Activated CD4-positive, alpha-beta T cell treated with anti-CD3 and anti-CD28 coated beads, Interleukin-2, amount 50 U/mL, for 1 hour (primary cell): ENCODE measurements around the gene TRAPPC14.
"Not testable (repeated sequence)": the region's sequence is repeated elsewhere in the genome, so short reads cannot be mapped to it uniquely, and the experiment has no call there.

ENCODE experiments used
- DNase-seq: peaks from one replicate; pipeline ENCODE4 v3.0.0-alpha.2; 2020

Gene TRAPPC14

DNA sequence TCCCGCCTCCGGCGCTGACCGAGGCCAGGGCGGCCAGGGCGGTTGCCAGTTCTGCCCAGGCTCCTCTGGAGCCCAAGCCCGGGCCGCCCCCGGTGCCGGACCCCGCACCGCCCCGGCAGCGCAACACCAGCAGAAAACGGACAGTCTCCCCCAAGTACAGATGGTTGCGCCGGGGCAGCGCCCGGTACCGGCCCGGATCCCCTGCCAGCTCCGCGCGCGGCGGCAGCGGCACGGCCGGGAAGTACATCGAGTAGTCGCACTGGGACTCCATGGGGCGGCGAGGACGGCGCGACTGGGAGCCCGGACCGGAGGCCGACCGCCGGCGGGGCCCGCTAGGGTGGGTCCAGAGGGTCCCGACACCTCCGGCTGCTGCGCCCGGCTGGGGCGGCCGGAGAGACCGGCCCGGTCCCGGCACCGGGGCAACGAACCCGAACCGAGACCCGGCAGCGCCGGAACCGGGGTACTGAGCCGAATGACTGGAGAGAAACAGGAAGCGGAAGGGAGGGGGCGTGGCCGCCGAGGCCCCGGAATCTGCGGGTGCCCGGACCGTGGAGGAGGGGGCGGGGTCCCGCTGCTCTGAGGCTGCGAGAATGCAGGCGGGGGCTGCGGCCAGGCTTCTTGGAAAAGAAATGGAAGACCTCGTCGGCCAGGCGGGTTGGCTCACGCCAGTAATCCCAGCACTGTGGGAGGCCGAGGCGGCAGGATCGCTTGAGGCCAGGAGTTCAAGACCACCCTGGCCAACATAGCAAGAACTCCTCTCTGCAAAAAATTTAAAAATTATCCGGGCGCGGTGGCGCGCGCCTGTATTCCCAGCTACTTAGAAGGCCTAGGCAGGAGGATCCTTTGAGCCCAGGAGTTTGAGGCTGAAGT, at the start of gene TRAPPC14:
TSS of gene TRAPPC14 (minus strand) at position 495 of the 870 bp plus-strand sequence. CDS start at position 271, 224 bp downstream.
- peak; percentile 92 for DNase-seq

- DNase-seq: no peak
These were observed 45.9 kb upstream of the TRAPPC14 start for GRCh38 chr7:100204454-100204853.

- DNase-seq: no peak
These were observed 42.2 kb upstream of the TRAPPC14 start for GRCh38 chr7:100200693-100201092.

- no peak for DNase-seq
These were observed 39.7 kb upstream of the TRAPPC14 start for GRCh38 chr7:100198266-100198665.

DNA sequence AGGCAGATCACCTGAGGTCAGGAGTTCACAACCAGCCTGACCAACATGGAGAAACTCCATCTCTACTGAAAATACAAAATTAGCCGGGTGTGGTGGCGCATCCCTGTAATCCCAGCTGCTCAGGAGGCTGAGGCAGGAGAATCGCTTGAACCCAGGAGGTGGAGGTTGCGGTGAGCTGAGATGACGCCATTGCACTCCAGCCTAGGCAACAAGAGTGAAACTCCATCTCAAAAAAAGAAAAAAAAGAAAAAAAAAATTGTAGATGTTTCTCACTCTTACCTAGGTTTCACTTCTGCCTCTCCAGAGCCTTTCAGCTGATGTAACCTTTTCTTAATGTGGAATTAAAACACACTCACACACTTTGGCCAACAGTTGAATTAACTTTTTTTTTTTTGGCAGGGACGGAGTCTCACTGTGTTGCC, 37.4 kb upstream of the TRAPPC14 start:
- DNase-seq: not testable (repeated sequence)

DNA sequence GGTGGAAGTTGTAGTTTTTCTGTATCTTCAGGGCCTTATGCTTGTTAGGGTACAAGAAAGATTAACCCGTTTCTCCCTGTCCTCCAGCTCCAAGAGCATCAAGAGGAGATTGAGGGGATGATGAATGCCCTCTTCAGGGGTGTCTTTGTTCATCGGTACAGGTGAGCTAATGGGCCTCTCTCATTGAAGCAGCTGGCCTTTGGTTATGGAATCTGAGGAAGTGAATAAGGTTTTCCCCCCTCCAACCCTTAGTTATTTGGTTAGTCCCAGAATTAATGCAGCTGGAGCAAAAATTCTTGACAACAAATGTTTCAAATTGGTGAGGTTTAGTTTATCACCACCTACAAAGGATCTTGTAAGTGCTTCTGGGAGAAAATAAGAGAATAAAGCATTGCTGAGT, 36.7 kb upstream of the TRAPPC14 start:
- DNase-seq: no peak

DNA sequence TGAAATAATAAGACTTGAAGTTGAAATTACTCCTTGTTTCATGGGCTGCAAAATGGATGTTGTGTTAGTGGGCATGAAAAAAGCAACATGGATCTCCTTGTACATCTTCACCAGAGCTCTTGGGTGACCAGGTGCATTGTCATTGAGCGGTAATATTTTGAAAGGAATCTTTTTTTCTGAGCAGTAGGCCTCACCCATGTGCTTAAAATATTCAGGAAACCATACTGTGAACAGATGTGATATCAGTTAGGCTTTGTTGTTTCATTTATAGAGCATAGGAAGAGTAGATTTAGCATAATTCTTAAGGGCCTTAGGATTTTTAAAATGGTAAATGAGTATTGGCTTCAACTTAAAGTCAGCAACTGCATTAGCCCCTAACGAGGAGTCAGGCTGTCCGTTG, 34.4 kb upstream of the TRAPPC14 start:
- no peak for DNase-seq

DNA sequence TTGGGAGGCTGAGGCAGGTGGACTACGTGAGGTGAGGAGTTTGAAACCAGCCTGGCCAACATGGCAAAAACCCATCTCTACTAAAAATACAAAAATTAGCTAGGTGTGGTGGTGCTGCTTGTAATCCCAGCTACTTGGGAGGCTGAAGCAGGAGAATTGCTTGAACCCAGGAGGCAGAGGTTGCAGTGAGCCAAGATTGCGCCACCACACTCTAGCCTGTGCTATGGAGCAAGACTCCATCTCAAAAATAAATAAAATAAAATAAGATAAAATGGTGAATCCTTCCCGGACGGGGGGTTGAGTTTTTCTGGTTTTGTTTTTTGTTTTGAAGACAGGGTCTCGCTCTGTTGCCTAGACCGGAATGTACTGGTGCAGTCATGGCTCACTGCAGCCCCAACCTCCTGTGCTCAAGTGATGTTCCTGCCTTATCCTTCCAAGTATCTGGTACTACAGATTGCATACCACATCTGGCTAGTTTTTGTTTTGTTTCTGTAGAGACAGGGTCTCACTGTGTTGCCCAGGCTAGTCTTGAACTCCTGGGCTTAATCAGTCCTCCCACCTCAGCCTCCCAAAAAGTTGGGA, 33.8 kb upstream of the TRAPPC14 start:
- not testable (repeated sequence) for DNase-seq

GRCh38 chr7:100191775-100192174, 33.3 kb upstream of the TRAPPC14 start:
- no peak for DNase-seq

- no peak for DNase-seq
These were observed 31.7 kb upstream of the TRAPPC14 start for GRCh38 chr7:100190048-100190711.

DNA sequence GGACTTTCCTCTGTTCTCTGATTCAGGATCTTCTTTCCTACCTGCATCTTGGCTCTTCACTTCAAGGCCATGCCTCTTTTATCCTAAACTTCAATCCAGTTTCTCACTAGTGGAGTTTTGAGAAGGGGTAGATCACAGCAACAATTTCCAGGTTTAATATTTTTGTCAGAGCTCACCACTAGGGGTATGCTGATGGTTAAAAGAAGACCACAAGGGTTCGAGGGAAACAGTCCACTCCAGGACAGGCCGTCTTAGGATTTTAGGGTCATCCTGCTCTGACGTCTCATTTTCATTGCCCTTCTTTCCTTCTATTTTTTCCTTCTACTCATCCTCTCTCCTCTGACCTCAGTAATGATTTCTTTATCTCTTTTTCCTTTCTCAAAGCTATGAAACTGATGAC, 30.5 kb upstream of the TRAPPC14 start:
- no peak for DNase-seq

DNA sequence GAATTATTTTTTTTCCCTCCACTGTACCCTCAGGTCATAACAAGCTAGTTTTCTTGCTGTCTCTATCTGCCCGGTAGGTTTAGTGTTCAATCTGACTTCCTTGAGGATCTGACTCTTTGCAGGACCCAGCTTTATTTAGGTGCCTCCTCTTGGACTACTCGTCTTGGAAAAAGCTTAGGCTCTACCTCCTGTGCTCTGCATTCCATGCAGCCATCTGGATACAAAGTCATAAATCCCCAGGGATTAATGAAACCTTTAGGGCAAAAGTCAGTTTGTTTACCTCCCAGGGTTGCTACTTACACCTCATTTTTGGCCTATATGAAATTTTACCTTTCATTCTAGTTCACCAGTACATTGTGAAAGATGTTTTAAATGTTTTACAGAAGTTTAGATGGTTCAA, 27.2 kb upstream of the TRAPPC14 start:
- DNase-seq: no peak

- DNase-seq: not testable (repeated sequence)
These were observed 24.6 kb upstream of the TRAPPC14 start for GRCh38 chr7:100183090-100183489.

- not testable (repeated sequence) for DNase-seq
These were observed 24.1 kb upstream of the TRAPPC14 start for GRCh38 chr7:100182616-100183015.

DNA sequence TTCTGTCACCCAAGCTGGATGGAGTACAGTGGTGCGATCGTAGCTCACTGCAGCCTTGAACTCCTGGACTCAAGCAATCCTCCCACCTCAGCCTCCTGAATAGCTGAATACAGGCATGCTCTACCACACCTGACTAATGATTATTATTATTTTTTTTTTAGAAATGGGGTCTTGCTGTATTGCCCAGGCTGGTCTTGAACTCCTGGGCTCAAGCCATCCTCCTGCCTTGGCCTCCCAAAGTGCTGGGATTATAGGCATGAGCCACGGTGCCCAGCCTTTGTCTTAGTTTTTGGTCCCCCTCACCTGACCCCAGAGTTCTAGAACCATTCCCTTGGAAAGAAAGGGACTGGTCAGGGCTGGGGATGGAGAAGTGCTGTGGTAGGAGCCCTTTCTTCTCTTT, 21.6 kb upstream of the TRAPPC14 start:
- DNase-seq: not testable (repeated sequence)

- DNase-seq: peak; percentile 98
These were observed 18.8 kb upstream of the TRAPPC14 start, which contains the start of the genes GPC2 and STAG3 for GRCh38 chr7:100177045-100178001. TSS of gene GPC2 (minus strand) at chr7:100177381. CDS start at chr7:100177199, 182 bp downstream. TSS of gene STAG3 (plus strand) at chr7:100177918. CDS start at chr7:100180557, 2,639 bp downstream.

GRCh38 chr7:100176096-100177044, 17.8 kb upstream of the TRAPPC14 start:
- no peak for DNase-seq

- no peak for DNase-seq
These were observed 16.9 kb upstream of the TRAPPC14 start for GRCh38 chr7:100175296-100175935.

DNA sequence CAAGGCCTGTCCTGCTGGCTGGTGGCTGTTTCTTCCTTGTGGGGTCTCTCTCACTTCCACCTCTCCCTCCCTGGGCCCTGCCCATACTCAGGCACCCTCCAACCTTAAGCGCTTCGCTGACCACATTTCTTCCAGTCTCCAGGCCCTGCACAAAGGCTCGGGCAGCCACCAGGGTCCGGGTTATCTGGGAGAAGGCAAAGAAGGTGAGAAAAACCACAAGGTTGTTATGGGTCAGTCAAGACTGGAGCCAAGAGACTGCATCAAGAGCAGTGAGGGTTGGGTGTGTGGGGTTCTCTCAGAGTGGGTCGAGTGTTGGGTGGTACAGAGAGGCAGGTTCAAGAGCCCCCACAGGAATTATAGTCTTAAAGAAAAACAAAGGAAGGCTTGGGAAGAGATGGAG, 16.1 kb upstream of the TRAPPC14 start:
- DNase-seq: no peak

- DNase-seq: no peak
These were observed 15.4 kb upstream of the TRAPPC14 start for GRCh38 chr7:100173806-100174495.
